Measurements from ENCODE around the gene CCDC88C. TPM values are rescaled to one million over a fixed set of nuclear protein-coding genes. Genes with fewer than 3 reads are reported as not detected.
A peak's percentile ranks its signal among the peaks of the same experiment; 100 is the strongest.

The CCDC88C gene
- total RNA-seq, 6 donors from 2014 or later: 33.1 to 119 (median 54.5) TPM

- Histone ChIP-seq H3K4me1 (peaks cover 31 to 53% (median 34%) of the 10 kb centered on the region in 4 donors), H3K9me3 (no peaks in the 10 kb centered on the region), H3K4me3 (peak overlapping the region in 3 of 4 donors; percentile 83 to 89 (median 88)), H3K27ac (peak overlapping the region; percentile 8 to 91 (median 56)), H3K36me3 (no peaks in the 10 kb centered on the region), H3K27me3 (no peaks in the 10 kb centered on the region)
- TF ChIP-seq EP300 (IDR thresholded peaks at IDR 0.05) (no peak), POLR2AphosphoS5 (IDR thresholded peaks at IDR 0.05) (peak in 1 of 2 donors; percentile 24), CTCF (IDR thresholded peaks at IDR 0.05) (peak; percentile 96 to 99 (median 98))
- DNase-seq (peak; percentile 78 to 93), ATAC-seq (ENCODE audit: low FRiP score in 2 of 2) (peak; percentile 88 to 91)
- WGBS, 2 donors: 0% methylated on average over 14 to 32 of the region's 42 CpGs
These were observed 895 bp upstream of the CCDC88C start for GRCh38 chr14:91418387-91419043.

- Histone ChIP-seq H3K27ac (peak overlapping the region; percentile 8 to 91 (median 56)), H3K9me3 (no peaks in the 10 kb centered on the region), H3K4me1 (peaks cover 34 to 58% (median 35%) of the 10 kb centered on the region in 4 donors), H3K36me3 (no peaks in the 10 kb centered on the region), H3K27me3 (no peaks in the 10 kb centered on the region), H3K4me3 (peak overlapping the region in 3 of 4 donors; percentile 83 to 89 (median 88))
- TF ChIP-seq POLR2A (IDR thresholded peaks at IDR 0.05): no peak
- no peak for TF ChIP-seq EP300 (IDR thresholded peaks at IDR 0.05)
- TF ChIP-seq CTCF (IDR thresholded peaks at IDR 0.05): peak in 5 of 6 experiments; percentile 21 to 56 (median 44)
- no peak for TF ChIP-seq POLR2AphosphoS5 (IDR thresholded peaks at IDR 0.05)
- DNase-seq (peak in 1 of 2 donors; percentile 93), ATAC-seq (ENCODE audit: low FRiP score in 2 of 2) (peak; percentile 65 to 74)
- 4 to 7% methylated on average over 5 to 7 of the region's 53 CpGs for WGBS, 2 donors
These were observed 365 bp upstream of the CCDC88C start for GRCh38 chr14:91417983-91418386.

- Histone ChIP-seq H3K9me3 (no peaks in the 10 kb centered on the region), H3K27me3 (no peaks in the 10 kb centered on the region), H3K36me3 (no peaks in the 10 kb centered on the region), H3K4me3 (peak overlapping the region; percentile 80 to 89 (median 86)), H3K27ac (peak overlapping the region; percentile 53 to 91 (median 80)), H3K4me1 (peaks cover 34 to 58% (median 37%) of the 10 kb centered on the region in 4 donors)
- 4 to 6% methylated on average over 19 of the region's 19 CpGs for WGBS, 2 donors
- peak in 1 of 2 donors; percentile 39 for ATAC-seq (ENCODE audit: low FRiP score in 2 of 2)
- DNase-seq: peak in 1 of 2 donors; percentile 53
- TF ChIP-seq CTCF (IDR thresholded peaks at IDR 0.05) (no peak), EP300 (IDR thresholded peaks at IDR 0.05) (no peak), POLR2A (IDR thresholded peaks at IDR 0.05) (no peak), POLR2AphosphoS5 (IDR thresholded peaks at IDR 0.05) (no peak)
These were observed 888 bp downstream of the CCDC88C start for GRCh38 chr14:91416744-91417119.

GRCh38 chr14:91415794-91416743 is 1.6 kb downstream of the CCDC88C start:
- H3K36me3 ChIP-seq: no peaks in the 10 kb centered on the region
- peaks cover 37 to 65% (median 39%) of the 10 kb centered on the region in 4 donors for H3K4me1 ChIP-seq
- TF ChIP-seq POLR2A (IDR thresholded peaks at IDR 0.05) (peak in 1 of 4 donors; percentile 43), POLR2AphosphoS5 (IDR thresholded peaks at IDR 0.05) (no peak)
- peak overlapping the region; percentile 53 to 91 (median 80) for H3K27ac ChIP-seq
- H3K4me3 ChIP-seq: peak overlapping the region; percentile 80 to 89 (median 86)
- WGBS, 2 donors: 20 to 35% methylated on average over 16 to 18 of the region's 18 CpGs
- DNase-seq (peak in 1 of 2 donors; percentile 71), ATAC-seq (ENCODE audit: low FRiP score in 2 of 2) (peak in 1 of 2 donors; percentile 8)
- H3K9me3 ChIP-seq: no peaks in the 10 kb centered on the region
- no peaks in the 10 kb centered on the region for H3K27me3 ChIP-seq

- peaks cover 37 to 69% (median 46%) of the 10 kb centered on the region in 4 donors for H3K4me1 ChIP-seq
- H3K36me3 ChIP-seq: no peaks in the 10 kb centered on the region
- no peaks in the 10 kb centered on the region for H3K9me3 ChIP-seq
- ATAC-seq (ENCODE audit: low FRiP score in 2 of 2) (no peak), DNase-seq (no peak)
- H3K27ac ChIP-seq: peak overlapping the region in 3 of 4 donors; percentile 45 to 91 (median 53)
- no peaks in the 10 kb centered on the region for H3K27me3 ChIP-seq
- peak overlapping the region in 1 of 4 donors; percentile 88 for H3K4me3 ChIP-seq
- WGBS, 2 donors: 78 to 85% methylated on average over 3 of the region's 3 CpGs
- TF ChIP-seq POLR2A (IDR thresholded peaks at IDR 0.05) (no peak), CTCF (IDR thresholded peaks at IDR 0.05) (no peak), POLR2AphosphoS5 (IDR thresholded peaks at IDR 0.05) (no peak), EP300 (IDR thresholded peaks at IDR 0.05) (no peak)
These were observed 3.2 kb downstream of the CCDC88C start for GRCh38 chr14:91414475-91414833.

All from upper lobe of left lung (tissue), 6 donors.